Dendritic cell treated with granulocyte-macrophage colony-stimulating factor and Interleukin-4, amounts not matched to agents 40 ng/mL and 50 ng/mL, for 4 days (primary cell): ENCODE data around the gene TMEM266.

Source experiments
- H3K27ac Mint-ChIP-seq: one replicate; pipeline ENCODE4 v1.8.0; 2022; ENCODE audit warnings: mild to moderate bottlenecking, mixed read lengths
- H3K27me3 Mint-ChIP-seq: one replicate; pipeline ENCODE4 v1.8.0; 2022; ENCODE audit warnings: mild to moderate bottlenecking, mixed read lengths
- H3K36me3 Mint-ChIP-seq: one replicate; pipeline ENCODE4 v1.8.0; 2022; ENCODE audit warnings: low read depth, mixed read lengths
- H3K4me1 Mint-ChIP-seq: one replicate; pipeline ENCODE4 v1.8.0; 2022; ENCODE audit warnings: low read depth, mixed read lengths
- H3K4me3 Mint-ChIP-seq: one replicate; pipeline ENCODE4 v1.8.0; 2022; ENCODE audit warnings: mild to moderate bottlenecking, moderate library complexity, mixed read lengths
- H3K9me3 Mint-ChIP-seq: one replicate; pipeline ENCODE4 v1.8.0; 2022; ENCODE audit warnings: mixed read lengths
- intact Hi-C: fragments of 100-400 bp; cut with micrococcal nuclease; formaldehyde crosslinking; loops from one replicate; pipeline ENCODE4 v1.15.0; 2022

TMEM266 gene

GRCh38 chr15:76118767-76119166 lies 59.0 kb downstream of the TMEM266 start:
- Mint-ChIP-seq H3K27ac (no peak overlapping the region), H3K4me1 (peaks cover 4% of the 10 kb centered on the region), H3K9me3 (no peaks in the 10 kb centered on the region), H3K36me3 (no peaks in the 10 kb centered on the region), H3K4me3 (no peak overlapping the region), H3K27me3 (no peaks in the 10 kb centered on the region)
- intact Hi-C loops = no loop called here

GRCh38 chr15:76123031-76123430 lies 63.2 kb downstream of the TMEM266 start:
- H3K4me1 Mint-ChIP-seq = no peaks in the 10 kb centered on the region
- no peak overlapping the region for H3K4me3 Mint-ChIP-seq
- no peaks in the 10 kb centered on the region for H3K27me3 Mint-ChIP-seq

GRCh38 chr15:76127169-76127568 lies 67.4 kb downstream of the TMEM266 start:
- Mint-ChIP-seq H3K4me1 (peaks cover 5% of the 10 kb centered on the region), H3K27me3 (peaks cover 2% of the 10 kb centered on the region), H3K4me3 (no peak overlapping the region), H3K27ac (no peak overlapping the region), H3K9me3 (no peaks in the 10 kb centered on the region), H3K36me3 (no peaks in the 10 kb centered on the region)
- intact Hi-C loops = no loop called here

More at GRCh38 chr15:76123031-76123430, 63.2 kb downstream of the TMEM266 start:
- no peak overlapping the region for H3K27ac Mint-ChIP-seq
- H3K36me3 Mint-ChIP-seq = no peaks in the 10 kb centered on the region
- intact Hi-C loops = no loop called here
- no peaks in the 10 kb centered on the region for H3K9me3 Mint-ChIP-seq

- peaks cover 5% of the 10 kb centered on the region for H3K4me1 Mint-ChIP-seq
- H3K9me3 Mint-ChIP-seq = no peaks in the 10 kb centered on the region
- no peak overlapping the region for H3K27ac Mint-ChIP-seq
- H3K36me3 Mint-ChIP-seq = no peaks in the 10 kb centered on the region
- no peak overlapping the region for H3K4me3 Mint-ChIP-seq
- intact Hi-C loops = no loop called here
- H3K27me3 Mint-ChIP-seq = peaks cover 2% of the 10 kb centered on the region
Measured at GRCh38 chr15:76127880-76128279, 68.1 kb downstream of the TMEM266 start.

- Mint-ChIP-seq H3K36me3 (no peaks in the 10 kb centered on the region), H3K4me3 (no peak overlapping the region), H3K27ac (no peak overlapping the region), H3K27me3 (no peaks in the 10 kb centered on the region), H3K9me3 (no peaks in the 10 kb centered on the region), H3K4me1 (peaks cover 5% of the 10 kb centered on the region)
- intact Hi-C loops = no loop called here
Measured at GRCh38 chr15:76134537-76134936, 74.8 kb downstream of the TMEM266 start.

- Mint-ChIP-seq H3K27ac (no peak overlapping the region), H3K4me3 (no peak overlapping the region), H3K4me1 (peaks cover 14% of the 10 kb centered on the region), H3K27me3 (peaks cover 2% of the 10 kb centered on the region), H3K9me3 (no peaks in the 10 kb centered on the region), H3K36me3 (no peaks in the 10 kb centered on the region)
- intact Hi-C loops = no loop called here
Measured at GRCh38 chr15:76135516-76135915, 75.7 kb downstream of the TMEM266 start.

GRCh38 chr15:76138436-76138835 lies 78.7 kb downstream of the TMEM266 start:
- Mint-ChIP-seq H3K36me3 (no peaks in the 10 kb centered on the region), H3K4me3 (no peak overlapping the region), H3K4me1 (peaks cover 15% of the 10 kb centered on the region), H3K27ac (no peak overlapping the region), H3K9me3 (no peaks in the 10 kb centered on the region), H3K27me3 (peaks cover 7% of the 10 kb centered on the region)
- intact Hi-C loops = no loop called here

GRCh38 chr15:76139368-76140073 lies 79.7 kb downstream of the TMEM266 start:
- Mint-ChIP-seq H3K36me3 (no peaks in the 10 kb centered on the region), H3K27me3 (peaks cover 7% of the 10 kb centered on the region), H3K4me1 (peaks cover 15% of the 10 kb centered on the region), H3K9me3 (no peaks in the 10 kb centered on the region), H3K4me3 (no peak overlapping the region), H3K27ac (no peak overlapping the region)
- intact Hi-C loops = loop anchor here (1.0 kb wide), 1 partner anchor 82 kb away; no protein-coding TSS in a partner anchor

GRCh38 chr15:76140074-76140464 lies 80.3 kb downstream of the TMEM266 start:
- Mint-ChIP-seq H3K4me3 (no peak overlapping the region), H3K27ac (no peak overlapping the region), H3K36me3 (no peaks in the 10 kb centered on the region), H3K9me3 (no peaks in the 10 kb centered on the region), H3K4me1 (peaks cover 21% of the 10 kb centered on the region), H3K27me3 (peaks cover 7% of the 10 kb centered on the region)
- intact Hi-C loops = no loop called here

GRCh38 chr15:76146812-76147211 lies 87.0 kb downstream of the TMEM266 start:
- Mint-ChIP-seq H3K4me1 (peaks cover 43% of the 10 kb centered on the region), H3K4me3 (no peak overlapping the region), H3K27me3 (peaks cover 9% of the 10 kb centered on the region), H3K9me3 (no peaks in the 10 kb centered on the region), H3K36me3 (no peaks in the 10 kb centered on the region), H3K27ac (no peak overlapping the region)
- intact Hi-C loops = no loop called here

- intact Hi-C loops = no loop called here
- Mint-ChIP-seq H3K27me3 (peaks cover 6% of the 10 kb centered on the region), H3K4me3 (no peak overlapping the region)
Measured at GRCh38 chr15:76147906-76148570, 88.3 kb downstream of the TMEM266 start.

GRCh38 chr15:76149291-76149915 lies 89.6 kb downstream of the TMEM266 start:
- intact Hi-C loops = no loop called here
- no peak overlapping the region for H3K27ac Mint-ChIP-seq
- no peaks in the 10 kb centered on the region for H3K36me3 Mint-ChIP-seq
- H3K27me3 Mint-ChIP-seq = peaks cover 6% of the 10 kb centered on the region
- no peaks in the 10 kb centered on the region for H3K9me3 Mint-ChIP-seq
- H3K4me1 Mint-ChIP-seq = peaks cover 40% of the 10 kb centered on the region
- H3K4me3 Mint-ChIP-seq = no peak overlapping the region

More at GRCh38 chr15:76147906-76148570, 88.3 kb downstream of the TMEM266 start:
- peaks cover 40% of the 10 kb centered on the region for H3K4me1 Mint-ChIP-seq
- H3K9me3 Mint-ChIP-seq = no peaks in the 10 kb centered on the region
- H3K36me3 Mint-ChIP-seq = no peaks in the 10 kb centered on the region
- H3K27ac Mint-ChIP-seq = no peak overlapping the region

- intact Hi-C loops = no loop called here
- Mint-ChIP-seq H3K9me3 (no peaks in the 10 kb centered on the region), H3K36me3 (no peaks in the 10 kb centered on the region), H3K27ac (peak overlapping the region; percentile 15), H3K27me3 (peaks cover 6% of the 10 kb centered on the region), H3K4me3 (peak overlapping the region; percentile 24), H3K4me1 (peaks cover 33% of the 10 kb centered on the region)
Measured at GRCh38 chr15:76150513-76150912, 90.7 kb downstream of the TMEM266 start.

- no peaks in the 10 kb centered on the region for H3K9me3 Mint-ChIP-seq
- H3K27ac Mint-ChIP-seq = peak overlapping the region; percentile 28
- H3K4me3 Mint-ChIP-seq = peak overlapping the region; percentile 24
- peaks cover 6% of the 10 kb centered on the region for H3K27me3 Mint-ChIP-seq
- intact Hi-C loops = no loop called here
- no peaks in the 10 kb centered on the region for H3K36me3 Mint-ChIP-seq
- peaks cover 33% of the 10 kb centered on the region for H3K4me1 Mint-ChIP-seq
Measured at GRCh38 chr15:76150971-76151598, 91.3 kb downstream of the TMEM266 start.
